Measurements from ENCODE around the gene PRG3.

The PRG3 gene

GRCh38 chr11:57373146-57373545 lies 7.8 kb downstream of the PRG3 start:
- TF ChIP-seq CTCF (conservative IDR thresholded peaks at IDR 0.05), result no peak
- no peak overlapping the region for H3K27ac ChIP-seq

DNA sequence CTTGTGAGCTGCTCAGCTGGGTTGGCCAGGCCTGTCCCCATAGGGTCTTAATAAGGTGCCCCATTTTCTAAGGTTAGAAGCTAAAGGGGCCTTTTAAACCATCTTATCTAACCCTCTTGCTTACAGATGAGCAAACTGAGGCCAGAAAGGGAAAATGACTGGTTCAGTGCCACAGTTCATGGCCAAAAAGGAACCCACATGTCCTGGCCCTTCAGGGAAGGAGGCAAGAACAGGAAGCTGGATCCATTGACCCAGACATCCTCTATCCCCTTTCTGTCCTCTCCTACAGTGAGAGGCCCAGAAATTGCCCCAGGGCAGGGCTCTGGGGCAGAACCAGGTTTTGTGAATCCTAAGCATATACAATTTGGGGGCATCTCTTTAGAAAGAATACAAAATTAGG lies 10.0 kb downstream of the PRG3 start:
- H3K27ac ChIP-seq, result no peak overlapping the region
- no peak for TF ChIP-seq CTCF (conservative IDR thresholded peaks at IDR 0.05)

DNA sequence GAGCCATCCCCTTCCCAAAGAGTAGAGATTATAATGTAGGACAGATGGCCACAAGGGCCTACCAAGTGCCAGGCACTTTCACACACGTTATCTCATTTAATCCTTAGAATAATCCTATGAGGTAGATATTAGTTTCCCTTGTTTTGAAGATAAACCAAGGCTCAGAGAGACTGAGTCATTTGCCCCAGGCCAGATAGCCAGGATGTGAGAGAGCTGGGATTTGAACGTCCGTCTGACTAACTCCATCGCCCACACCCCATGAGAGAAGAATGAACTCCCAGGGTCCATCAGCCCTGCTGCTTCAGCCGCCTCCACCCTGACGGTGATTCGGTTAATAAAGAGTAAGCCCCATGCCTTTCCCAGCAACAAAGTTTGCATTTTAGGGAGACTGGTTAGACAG lies 10.7 kb downstream of the PRG3 start:
- no peak for TF ChIP-seq CTCF (conservative IDR thresholded peaks at IDR 0.05)
- H3K27ac ChIP-seq, result no peak overlapping the region

GRCh38 chr11:57368845-57369232 lies 12.1 kb downstream of the PRG3 start:
- no peak for TF ChIP-seq CTCF (conservative IDR thresholded peaks at IDR 0.05)
- H3K27ac ChIP-seq, result no peak overlapping the region

DNA sequence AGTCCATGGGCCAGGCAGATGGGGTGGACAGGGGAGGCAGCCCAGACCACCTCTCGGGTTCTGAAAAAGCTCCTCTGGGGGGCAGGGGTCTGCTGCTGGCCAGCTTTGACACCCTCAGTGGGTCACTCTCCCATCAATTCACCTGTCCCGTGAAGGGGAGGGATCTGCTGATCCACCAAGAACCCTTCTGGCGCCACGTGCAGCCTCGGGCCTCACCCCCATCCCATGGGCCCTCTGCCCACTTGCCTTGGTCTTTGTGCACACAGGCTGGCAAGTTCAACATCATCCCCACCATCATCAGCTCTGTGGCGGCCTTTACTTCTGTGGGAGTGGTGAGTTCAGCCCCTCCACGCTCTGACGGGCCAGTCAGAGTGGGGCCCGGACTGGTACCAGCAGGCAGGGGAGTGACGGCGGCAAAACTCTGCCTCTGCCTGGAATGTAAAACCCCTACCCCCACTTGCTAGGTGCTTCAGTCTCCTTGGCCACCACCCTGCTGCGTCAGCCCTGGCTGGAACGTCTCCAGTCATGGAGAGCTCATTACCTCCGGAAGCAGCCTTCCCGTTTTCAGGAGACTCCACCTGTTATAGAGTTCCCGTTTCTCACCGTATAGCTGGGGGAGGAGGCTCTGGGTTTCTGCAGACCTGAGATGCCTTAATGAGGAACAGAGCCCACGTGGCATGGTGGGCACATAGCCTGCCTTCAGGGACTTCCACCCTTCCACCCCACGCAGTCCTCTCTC lies 12.7 kb downstream of the PRG3 start:
- no peak for TF ChIP-seq CTCF (conservative IDR thresholded peaks at IDR 0.05)
- H3K27ac ChIP-seq, result no peak overlapping the region

DNA sequence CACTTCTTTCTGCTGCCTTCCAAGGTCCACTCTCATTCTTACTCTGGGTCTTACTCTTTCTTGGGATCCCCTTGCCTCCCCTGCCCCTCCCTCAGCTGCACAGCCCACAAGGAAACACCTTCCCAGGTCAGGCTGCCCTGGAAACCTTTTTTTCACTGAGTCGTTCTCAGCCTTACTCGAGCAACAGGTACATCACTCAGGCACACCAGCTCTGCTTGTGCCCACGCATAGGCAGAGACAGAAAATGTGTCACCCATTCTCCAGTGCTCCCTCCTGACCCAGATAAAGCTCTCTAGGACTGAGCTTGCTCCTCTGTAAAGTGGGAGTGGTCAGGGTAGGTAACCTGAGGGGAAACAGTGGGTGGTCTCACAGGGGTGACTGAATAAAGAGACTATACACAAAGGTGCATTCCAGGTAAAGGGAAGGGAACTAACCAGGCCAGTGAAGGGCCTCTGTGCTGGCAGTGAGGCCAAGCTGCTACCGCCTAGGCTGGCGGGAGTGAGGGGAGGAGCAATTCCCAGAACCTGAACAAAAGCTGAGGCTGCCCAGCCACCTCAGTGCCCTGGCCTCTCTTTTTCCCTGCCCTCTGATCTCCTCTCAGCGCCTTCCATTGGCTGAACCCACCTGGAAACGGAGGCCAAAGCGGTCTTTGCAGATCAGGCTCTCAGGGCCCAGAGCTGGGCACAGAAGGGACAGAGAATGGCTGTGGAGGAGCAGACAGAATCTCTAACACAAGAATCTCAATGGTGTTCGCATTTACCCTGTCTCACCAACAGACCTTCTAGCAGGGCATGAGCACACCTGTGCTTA lies 15.9 kb downstream of the PRG3 start:
- TF ChIP-seq CTCF (conservative IDR thresholded peaks at IDR 0.05), result no peak
- H3K27ac ChIP-seq, result no peak overlapping the region

DNA sequence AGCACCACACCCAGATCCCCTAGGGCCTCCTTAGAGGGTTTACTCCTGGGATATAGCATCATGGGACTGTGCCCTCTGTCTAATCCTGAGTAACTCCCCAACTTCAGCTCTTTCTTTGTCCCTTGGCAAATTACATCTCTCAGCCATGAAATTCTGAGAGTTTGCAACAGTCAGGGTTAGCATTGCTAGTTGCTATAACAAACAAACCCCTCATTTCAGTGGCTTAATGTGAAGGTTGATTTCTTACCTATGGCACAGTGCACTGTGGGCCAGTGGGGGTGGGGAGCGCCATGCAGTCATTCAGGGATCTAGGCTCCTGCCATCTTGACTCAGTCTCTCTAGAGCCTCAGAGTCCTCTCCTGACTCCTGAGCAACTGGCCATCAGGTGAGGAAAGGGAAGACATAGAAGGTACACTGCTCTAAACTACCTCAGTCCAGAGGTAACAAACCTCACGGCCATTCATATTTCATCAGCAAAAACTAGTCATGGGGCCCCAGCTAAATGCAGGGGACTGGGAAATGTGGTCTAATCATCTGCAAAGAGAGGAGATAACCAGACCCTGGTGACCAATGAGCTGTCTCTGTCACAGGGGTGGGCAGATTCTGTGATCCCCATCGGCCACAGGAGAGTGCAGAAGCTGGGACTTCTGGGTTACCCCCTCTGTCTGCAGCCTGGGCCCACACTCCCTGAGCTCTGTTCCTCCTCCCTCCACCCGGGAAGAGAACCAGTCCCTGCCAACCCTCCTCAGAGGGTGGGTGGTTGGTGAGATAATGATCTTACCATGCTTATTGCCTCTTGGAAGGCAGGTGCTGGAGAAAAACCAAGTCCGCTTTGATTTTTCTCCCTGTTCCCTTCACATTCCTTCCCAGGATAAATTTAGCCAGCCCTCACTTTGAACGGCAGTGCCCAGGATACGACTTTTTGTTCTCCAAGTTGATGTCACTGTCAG lies 17.5 kb downstream of the PRG3 start:
- TF ChIP-seq CTCF (conservative IDR thresholded peaks at IDR 0.05), result no peak
- no peak overlapping the region for H3K27ac ChIP-seq

Measured in VCaP (cell line).